HG03442 (cell line): ENCODE measurements around the gene CTDNEP1.

Experiments used
- ATAC-seq: cut with Tn5 transposase; IDR thresholded peaks from one replicate; pipeline ENCODE4 v1.9.1; 2021; ENCODE audit warnings: mild to moderate bottlenecking, moderate library complexity; ENCODE audit not compliant: unreplicated experiment

The CTDNEP1 gene

GRCh38 chr17:7232114-7232513 lies 19.4 kb downstream of the CTDNEP1 start:
- ATAC-seq: no peak

DNA sequence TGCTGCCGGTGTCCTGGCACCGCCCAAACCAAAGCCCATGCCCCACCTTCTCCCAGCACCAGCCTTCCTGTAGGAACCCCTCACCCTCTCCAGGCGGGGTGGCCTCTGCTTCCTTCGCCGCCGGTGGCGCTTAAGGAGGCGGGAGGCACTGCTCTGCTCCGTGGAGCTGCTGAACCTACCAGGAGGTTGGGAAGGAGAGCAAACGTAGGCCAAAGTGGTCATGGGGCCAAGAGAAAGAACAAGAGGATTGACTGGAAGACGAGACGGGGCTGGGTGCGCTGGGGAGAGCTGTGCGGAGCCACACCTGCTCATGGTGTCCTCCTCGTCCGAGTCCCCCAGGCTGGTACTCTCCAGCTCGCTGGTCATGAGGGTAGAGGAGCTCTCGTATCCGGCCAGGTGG lies 22.0 kb downstream of the CTDNEP1 start:
- no peak for ATAC-seq

GRCh38 chr17:7228920-7229319 lies 22.6 kb downstream of the CTDNEP1 start:
- ATAC-seq: no peak

DNA sequence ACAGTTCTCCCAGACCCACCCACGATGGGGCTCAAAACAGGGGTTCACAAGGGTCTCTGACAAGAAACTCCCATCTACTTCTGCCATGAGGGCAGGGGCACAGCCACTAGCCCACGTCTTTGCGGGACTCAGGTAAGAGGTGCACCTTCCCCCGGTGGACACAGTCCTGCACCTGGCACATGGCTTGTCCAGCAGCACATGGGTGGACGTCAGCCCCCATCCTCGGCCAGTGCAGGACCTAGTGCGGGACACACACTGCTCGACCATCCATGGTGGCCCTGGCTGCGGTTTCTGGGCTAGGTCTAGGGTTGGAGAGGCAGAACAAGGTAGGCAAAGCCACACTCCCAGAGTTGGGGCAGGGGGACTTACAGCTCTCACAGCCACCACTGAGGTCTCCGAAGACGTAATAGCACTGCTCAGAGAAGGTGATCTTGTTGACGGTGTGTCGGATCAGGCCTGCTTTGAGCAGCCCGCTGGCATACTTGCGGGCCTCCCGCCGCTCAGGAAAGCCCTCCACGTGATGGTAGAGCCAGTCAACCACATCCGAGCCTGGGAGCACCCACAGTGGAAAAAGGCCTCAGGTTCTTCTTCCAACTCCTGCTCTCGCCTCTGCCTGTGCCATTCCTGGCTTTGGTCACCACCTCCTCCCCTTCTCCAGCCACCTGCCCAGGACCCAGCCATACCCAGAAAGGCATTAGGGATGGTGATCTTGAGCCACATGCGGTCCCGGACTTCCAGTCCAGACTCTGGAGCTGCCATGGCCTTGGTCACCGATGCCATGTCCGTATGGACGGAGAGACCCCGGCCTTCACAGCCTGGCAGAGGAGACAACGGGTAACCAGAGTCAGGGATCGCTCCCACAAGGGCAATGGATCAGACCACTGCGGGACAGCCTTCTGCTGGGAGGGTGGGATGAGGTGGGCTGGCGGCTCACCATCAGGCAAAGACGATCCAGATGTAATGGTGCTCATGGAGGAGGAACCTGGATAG lies 24.5 kb downstream of the CTDNEP1 start:
- no peak for ATAC-seq

GRCh38 chr17:7225711-7226331 lies 25.7 kb downstream of the CTDNEP1 start:
- ATAC-seq: no peak

DNA sequence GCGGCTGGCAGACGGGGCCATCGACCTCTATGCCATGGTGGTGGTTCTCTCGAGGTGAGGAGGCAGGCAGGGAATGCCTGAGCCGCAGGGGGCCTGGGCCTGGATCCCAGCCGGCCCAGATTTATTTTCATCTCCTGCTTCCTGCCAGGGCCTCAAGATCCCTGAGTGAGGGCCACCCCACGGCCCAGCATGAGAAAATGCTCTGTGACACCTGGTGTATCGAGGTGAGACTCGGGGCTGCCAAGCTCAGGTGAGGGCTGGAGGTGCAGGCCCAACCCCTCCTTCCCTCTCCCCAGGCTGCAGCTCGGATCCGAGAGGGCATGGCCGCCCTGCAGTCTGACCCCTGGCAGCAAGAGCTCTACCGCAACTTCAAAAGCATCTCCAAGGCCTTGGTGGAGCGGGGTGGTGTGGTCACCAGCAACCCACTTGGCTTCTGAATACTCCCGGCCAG lies 26.8 kb downstream of the CTDNEP1 start:
- no peak for ATAC-seq

- ATAC-seq: no peak
Observed at GRCh38 chr17:7224110-7224509, 27.4 kb downstream of the CTDNEP1 start.

GRCh38 chr17:7223375-7223774 lies 28.2 kb downstream of the CTDNEP1 start:
- ATAC-seq: no peak

DNA sequence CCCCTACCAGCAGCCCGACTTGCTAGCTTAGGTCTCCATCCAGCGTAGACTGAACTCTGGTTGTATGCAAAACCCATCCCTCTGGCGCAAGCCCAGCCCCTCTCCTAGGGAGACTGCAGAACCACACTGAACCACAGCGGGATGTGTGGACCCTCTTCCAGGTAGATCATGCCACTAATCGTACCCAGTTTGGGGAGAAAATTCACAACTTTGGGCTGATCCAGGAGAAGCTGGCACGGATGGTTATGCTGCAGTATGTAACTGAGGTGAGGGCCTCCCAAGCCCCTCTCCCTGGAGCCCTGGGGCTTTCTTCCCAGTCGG lies 28.6 kb downstream of the CTDNEP1 start:
- no peak for ATAC-seq

DNA sequence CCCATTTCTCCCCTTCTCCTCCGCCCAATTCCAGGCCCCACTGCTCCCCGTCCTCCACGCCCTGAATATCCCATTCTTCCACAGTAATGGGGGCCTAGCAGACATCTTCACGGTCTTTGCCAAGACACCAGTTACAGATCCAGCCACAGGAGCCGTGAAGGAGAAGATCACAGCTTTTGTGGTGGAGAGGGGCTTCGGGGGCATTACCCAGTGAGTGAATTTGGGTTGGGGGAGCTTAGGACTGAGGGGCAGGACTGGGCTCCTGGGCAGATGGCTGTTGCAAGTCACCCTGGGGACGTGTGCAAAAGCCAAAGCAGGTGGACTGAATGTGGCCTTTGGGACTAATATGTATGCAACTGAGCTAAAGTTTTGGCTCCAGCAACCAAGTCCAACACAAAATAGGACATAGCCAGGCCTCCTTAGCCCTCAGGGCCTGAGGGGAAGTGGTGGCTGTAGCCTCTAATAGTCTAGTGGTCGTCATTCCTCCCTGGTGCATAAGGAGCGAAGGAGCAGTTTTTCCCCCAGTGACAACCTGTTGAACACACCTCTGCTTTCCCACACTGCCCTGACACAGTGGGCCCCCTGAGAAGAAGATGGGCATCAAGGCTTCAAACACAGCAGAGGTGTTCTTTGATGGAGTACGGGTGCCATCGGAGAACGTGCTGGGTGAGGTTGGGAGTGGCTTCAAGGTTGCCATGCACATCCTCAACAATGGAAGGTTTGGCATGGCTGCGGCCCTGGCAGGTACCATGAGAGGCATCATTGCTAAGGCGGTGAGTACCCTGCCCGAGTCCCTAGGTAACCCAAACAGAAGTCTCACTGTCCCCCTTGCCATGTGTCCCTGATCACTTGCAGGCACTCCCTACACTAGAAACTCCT lies 29.2 kb downstream of the CTDNEP1 start:
- ATAC-seq: no peak

- no peak for ATAC-seq
Observed at GRCh38 chr17:7221278-7222092, 30.0 kb downstream of the CTDNEP1 start.

- ATAC-seq: no peak
Observed at GRCh38 chr17:7220593-7221277, 30.8 kb downstream of the CTDNEP1 start.

DNA sequence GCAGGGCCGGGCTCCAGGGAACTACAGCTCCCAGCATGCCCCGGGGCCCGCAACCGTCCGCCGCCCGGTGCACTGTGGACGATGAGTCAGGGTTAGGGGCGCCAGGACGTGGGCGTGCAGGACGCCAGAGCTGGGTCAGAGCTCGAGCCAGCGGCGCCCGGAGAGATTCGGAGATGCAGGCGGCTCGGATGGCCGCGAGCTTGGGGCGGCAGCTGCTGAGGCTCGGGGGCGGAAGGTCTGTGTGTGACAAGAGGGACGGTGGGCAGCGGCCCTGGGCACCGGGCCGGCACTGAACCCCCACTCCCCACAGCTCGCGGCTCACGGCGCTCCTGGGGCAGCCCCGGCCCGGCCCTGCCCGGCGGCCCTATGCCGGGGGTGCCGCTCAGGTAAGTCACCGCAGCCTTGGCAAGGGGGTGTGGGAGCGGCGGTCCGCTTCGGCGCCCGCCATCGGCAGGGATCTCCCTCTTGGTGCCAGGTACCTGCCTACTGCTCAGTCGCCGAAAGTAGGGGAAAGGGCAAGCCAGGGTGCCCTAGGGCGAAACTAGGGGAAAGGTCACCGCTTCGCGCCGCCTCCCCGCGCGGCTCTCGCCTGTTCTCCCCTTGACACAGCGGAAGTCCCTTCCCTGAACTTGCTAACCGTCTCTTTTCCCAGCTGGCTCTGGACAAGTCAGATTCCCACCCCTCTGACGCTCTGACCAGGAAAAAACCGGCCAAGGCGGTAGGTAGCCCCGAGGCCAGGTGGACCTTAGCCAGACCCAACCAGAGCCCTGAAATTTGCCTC lies 31.5 kb downstream of the CTDNEP1 start, which contains the start of the genes ACADVL and DLG4:
Gene ACADVL, plus strand, starts transcription at position 127 of the 781 bp plus-strand sequence. Its CDS starts 47 bp downstream, at position 174.
Gene DLG4, minus strand, starts transcription at position 25 of the 781 bp plus-strand sequence.
- ATAC-seq: peak; percentile 60

- ATAC-seq: no peak
Observed at GRCh38 chr17:7219229-7219811, 32.2 kb downstream of the CTDNEP1 start.

- no peak for ATAC-seq
Observed at GRCh38 chr17:7218758-7219157, 32.8 kb downstream of the CTDNEP1 start.

DNA sequence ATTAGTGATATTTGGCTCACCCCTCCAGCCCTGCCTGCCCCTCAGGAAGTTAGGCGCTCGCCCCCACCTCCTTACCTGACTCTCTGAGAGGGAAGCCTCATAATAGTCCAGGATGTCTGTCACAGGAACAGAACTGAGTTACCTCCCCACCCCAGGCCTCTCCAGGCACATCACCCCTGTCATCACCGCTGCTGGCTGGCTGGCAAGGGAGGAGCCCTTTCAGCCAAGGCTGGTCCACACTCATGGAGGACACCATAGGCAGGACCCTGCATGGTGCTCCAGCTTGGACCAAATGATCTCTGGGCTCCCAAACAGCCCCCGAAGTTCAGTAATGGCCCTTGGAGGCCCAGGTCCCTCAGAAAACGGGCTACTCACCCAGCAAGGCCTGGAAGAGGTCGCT lies 33.4 kb downstream of the CTDNEP1 start:
- ATAC-seq: no peak

- ATAC-seq: no peak
Observed at GRCh38 chr17:7217113-7217987, 34.2 kb downstream of the CTDNEP1 start.
